T-helper 1 cell treated with Interleukin-12 subunit alpha and Interleukin-12 subunit beta and Interleukin-4 antibody, amounts not matched to agents 30 ng/mL and 1 ng/mL, for 36 hours (primary cell): Measurements from ENCODE around the gene HSPB2. TPM values are rescaled to one million over a fixed set of nuclear protein-coding genes. Genes with fewer than 3 reads are reported as not detected.

Experiments
- intact Hi-C: fragments of 100-400 bp; cut with micrococcal nuclease; formaldehyde crosslinking; loops from one replicate; pipeline ENCODE4 v1.15.1; 2024
- total RNA-seq: library from RNA; stranded (reverse); gene quantifications from 2 replicates; pipeline ENCODE4 v1.2.3, GENCODE V29; 2022

HSPB2 gene
- total RNA-seq, 1 donor from 2014 or later: not detected

DNA sequence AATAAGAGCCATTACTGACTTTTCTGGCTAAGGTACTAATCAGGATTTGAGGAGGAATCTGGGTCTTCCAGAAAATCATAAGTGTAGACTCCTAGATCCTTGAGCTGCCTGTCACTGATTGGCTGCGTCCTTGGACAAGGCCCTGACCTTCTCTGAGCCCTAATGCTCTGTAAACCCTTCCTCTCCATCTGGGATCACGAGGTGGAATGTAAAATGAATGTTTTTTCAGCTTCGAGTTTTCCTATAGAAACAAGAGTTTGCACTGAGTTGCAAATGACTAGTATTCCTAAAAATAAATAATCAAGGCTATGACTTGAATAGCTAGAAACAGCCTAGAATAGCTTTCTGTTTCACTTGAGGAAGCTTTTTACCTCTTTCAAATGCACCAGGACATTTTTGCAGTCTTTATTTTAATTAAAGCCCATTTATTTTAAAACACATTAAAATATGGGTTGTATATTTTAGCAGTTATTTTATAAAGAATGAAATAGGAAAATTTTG lies 23.6 kb downstream of the HSPB2 start:
- intact Hi-C loops: loop anchor here (1.0 to 5.0 kb wide), 2 partner anchors 9 to 1376 kb away; partner anchors contain the start of gene TTC12

DNA sequence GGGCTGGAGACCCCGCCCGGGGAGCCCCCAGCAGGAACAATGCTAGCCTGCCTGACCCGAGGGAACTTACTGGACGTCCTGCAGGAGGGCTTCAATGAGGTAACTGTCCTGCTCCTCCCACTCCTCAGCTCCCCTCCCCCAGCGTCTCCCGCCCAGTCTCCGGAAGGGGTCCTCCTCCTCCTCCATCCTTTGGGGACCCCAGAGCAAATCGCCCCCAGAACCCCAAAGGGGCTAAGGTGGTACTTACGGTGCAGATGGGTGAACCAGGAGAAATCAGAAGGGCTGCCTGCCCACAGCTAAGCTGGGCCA lies 24.9 kb downstream of the HSPB2 start:
- intact Hi-C loops: loop anchor here (5.0 kb wide), 1 partner anchor 1375 kb away; the partner anchor contains the start of gene TTC12

DNA sequence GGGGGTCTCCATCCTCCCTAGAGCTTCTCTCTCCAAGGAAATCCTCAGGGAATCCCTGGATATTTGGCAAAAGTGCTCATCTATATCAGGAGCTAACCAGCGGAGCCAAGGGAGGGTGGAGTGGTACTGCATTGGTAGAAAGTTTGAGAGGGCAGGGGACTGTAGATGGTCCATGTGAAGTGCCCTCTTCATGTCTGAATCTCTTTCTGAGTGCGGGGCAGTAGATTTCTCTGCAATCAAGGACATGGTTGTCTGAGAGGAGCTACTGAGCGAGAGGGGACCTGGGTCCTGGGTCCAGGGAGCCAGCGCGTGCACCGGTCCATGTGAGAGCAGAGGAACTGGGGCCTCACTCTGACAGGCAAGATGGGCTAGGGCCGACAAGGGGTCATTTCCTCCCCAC lies 25.3 kb downstream of the HSPB2 start:
- intact Hi-C loops: loop anchor here (1.0 to 5.0 kb wide), 2 partner anchors 87 to 1374 kb away; partner anchors contain the start of genes DLAT and TTC12

DNA sequence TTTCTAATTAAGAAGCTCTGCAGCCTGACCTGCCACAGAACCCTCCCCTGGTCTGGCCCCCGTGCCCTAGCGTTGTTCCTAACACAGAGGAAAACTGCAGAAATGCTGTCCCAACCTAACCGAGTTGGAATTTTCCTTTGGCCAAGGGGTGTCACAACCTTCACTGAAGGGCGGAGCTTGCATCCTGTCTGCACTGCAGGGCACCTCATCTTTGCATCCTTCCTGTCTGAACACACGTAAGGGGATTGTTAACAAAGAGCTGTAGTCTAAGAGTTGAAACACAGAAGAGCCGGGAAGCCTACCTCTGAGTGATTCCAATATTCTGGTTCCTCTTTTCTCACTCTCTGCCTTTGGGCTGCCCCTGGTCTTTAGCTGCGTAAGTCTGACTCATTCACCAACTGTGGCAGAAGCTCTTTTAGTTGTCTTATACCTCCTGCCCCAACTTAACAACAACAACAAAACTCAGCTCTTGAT lies 26.2 kb downstream of the HSPB2 start:
- intact Hi-C loops: loop anchor here (1.0 to 5.0 kb wide), 2 partner anchors 87 to 1374 kb away; partner anchors contain the start of genes DLAT and TTC12

DNA sequence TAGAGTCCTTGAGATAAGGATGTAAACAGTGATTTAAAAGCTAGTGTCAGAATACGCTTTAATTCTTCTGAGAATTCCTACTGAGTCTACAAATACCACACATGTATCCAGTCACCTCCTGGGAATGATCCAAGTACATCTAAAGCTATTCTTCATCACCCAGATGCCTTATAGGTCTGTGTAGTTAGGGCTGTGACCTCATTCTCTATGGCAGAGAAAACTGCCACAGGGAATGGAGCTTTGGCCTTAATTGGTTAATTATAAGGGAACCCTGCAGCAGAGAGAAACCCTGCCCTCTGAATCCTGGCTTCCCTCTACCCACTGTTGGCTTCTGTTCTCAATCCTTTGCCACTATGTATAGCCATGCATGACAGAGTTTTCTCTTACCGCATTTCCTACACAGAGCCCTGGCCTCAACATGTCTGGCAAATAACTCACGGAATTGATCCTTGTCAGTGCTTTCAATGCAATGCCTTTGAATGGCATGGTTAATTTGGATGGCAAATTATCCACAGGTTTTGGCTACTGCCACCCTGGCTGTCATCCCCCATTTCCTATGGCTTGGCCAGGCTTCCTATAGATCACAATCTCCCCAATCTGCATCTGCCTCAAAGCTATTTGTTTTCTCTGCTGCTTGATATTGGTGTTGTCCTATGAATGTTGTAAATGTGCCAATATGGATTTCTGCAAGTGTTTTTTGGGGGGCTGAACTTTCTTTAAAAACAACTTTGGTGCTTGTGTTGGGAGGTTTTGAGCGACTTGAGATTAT lies 27.5 kb downstream of the HSPB2 start:
- intact Hi-C loops: loop anchor here (5.0 kb wide), 1 partner anchor 1372 kb away; the partner anchor contains the start of gene TTC12

DNA sequence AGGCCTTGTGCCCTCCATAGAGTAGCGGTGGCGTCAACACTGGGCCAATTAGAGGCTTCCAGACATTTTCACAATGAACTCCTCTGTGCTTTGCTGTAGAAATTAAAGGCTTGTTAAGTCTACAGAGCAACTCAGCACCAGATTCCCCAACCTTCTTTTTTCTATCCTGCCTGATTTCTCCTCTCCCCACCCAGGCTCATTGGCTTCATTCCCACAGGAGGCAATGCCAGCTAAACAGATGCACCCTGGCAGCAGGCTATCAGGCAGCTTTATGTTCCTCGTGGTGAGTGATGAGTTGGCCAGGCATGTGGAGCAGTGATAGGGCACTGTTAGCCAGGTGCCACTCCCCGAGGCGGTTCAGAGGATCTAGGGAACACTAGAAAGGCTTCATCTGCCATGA lies 29.4 kb downstream of the HSPB2 start:
- intact Hi-C loops: no loop called here

DNA sequence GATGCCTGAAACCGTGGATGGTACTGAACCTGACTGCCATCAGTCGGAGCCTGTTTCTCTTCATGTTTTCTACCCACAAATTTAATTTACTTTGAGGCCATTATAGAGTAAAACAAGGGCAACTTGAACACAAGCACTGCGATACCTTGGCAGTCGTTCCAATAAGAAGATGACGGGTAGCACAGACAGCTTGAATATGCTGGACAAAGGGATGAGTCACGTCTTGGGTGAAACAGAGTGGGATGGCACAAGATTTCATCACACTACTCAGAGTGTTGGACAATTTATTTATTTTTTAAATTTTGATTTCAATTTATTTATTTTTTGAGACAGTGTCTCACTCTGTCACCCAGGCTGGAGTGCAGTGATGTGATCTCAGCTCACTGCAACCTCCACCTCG lies 30.3 kb downstream of the HSPB2 start:
- intact Hi-C loops: no loop called here

DNA sequence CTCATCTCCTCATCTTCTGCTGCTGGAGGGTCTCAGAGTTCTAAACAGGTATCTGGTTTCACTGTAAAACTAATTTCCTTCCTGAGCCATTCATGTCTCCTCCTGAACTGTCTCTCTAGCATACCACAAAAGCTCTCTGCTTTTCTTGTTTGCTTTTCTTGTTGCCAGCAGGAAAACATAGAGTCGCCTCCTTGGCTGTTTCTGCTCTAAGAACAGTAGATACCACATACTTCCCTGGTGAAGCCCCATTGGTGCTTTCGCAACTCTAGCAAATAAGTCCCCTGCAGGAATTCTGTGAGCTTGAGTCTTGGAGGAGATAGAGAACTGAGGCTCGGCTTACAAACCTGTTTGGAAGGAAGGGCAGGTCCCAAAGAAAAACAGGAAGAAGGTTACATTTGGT lies 31.6 kb downstream of the HSPB2 start:
- intact Hi-C loops: no loop called here

DNA sequence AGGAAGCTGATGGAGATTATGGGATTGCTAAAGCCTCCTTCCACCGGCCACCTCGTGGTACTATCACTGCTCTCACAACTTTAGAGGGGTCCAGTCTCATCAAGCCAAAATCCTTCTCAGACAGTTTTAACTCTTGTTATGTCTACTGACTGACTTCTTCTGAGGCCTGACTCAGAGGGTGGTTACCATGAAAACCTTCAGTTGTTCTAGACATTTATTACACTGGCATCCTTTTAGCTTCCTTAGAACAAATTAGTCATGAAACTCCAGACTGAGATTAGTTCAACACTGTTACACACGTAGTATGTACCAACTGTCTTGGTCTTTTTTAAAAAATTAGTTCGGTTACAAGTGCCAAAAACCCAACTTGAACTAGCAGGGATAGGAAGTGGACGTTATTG lies 32.1 kb downstream of the HSPB2 start:
- intact Hi-C loops: no loop called here

DNA sequence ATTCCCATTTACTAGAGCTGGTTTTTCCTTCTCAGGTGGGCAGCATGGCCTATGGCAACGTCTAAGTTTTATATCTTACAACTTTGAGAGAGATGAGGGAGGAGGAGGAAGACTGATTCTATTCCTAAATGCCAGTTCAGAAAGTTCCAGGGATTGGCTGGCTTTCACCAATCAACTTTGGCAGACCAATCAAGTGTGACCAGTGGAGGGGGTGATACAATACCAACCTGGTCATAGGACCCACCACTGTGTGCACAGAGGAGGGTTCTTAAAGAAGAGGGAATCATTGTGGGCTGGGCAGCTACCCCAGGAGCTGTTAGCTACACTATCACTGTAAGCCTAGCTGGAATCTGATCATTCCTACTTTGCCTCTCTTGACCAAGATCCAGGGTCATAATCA lies 32.7 kb downstream of the HSPB2 start:
- intact Hi-C loops: no loop called here

DNA sequence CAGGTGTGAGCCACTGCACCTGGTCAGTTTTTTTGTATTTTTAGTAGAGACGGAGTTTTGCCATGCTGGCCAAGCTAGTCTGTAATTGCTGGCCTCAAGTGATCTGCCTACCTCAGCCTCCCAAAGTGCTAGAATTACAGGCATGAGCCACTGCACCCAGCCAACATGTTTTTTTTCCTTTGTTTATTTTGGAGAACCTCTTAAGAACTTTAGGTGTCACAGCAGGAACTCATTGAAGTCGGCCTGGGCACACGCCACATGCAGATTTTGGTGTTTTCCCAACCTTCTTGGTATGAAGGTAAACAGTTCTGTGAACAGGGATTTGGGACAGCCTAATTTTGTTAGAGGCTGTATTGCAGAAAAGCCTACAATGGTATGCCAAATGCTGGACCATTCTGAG lies 34.0 kb downstream of the HSPB2 start:
- intact Hi-C loops: no loop called here

DNA sequence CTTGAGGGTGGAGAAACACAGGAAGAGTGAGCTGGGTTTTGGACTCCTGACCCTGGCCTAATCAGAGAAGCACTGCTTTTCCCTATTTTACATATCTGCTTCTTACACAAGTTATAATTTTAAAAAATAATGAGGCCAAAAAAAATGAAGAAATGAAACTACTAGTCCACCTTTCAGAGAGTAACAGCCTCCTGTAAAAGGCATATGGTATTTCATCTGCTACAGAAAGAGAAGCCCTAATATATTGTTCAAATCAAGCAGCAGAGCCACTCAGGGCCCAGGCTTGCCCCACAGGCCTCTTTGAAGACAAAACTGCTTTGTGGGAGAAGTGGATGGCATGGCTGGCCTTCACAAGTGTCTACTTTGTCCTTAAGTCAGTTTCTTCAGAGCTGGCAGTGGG lies 34.6 kb downstream of the HSPB2 start:
- intact Hi-C loops: no loop called here

DNA sequence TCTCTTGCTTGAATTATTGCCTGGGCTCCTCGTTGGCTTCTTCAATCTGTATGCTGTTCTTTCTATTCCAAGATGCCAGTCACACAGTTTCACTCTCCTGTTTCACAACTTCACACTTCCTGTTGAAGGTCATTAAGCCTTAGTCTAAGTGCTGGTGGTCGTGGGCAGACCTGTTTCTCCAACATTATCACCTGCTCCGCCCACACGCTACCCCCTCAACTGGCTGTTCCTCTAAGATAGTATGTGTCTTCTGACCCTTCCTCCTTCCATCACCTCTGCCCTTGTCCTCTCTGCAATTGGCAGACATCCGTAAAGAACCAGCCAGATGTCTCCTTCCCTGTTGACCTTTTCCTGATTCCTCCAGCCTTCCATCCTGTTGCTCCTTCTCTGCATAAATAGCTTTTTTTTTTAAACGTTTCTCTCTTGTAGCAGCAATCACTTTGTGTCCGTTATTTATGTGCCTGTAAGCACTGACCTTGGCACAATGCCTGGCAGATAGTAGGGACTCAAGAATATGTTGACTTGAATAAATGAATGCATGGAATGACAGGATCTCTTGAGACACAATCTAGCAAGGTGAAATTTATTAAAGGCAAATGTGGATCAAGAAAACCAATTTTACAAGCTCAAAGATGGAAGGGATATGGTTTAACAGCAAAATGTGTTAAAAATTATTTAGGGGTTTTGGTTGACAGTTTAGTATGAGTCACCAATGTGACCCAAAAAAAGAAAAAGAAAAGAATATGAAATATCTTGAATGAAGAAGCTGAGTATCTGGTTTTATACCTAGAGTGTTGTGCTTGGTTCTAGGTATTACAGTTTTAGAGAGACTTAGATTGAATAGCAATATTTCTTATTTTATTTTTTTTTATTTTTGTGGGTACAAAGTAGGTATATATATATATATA lies 37.2 kb downstream of the HSPB2 start:
- intact Hi-C loops: no loop called here

DNA sequence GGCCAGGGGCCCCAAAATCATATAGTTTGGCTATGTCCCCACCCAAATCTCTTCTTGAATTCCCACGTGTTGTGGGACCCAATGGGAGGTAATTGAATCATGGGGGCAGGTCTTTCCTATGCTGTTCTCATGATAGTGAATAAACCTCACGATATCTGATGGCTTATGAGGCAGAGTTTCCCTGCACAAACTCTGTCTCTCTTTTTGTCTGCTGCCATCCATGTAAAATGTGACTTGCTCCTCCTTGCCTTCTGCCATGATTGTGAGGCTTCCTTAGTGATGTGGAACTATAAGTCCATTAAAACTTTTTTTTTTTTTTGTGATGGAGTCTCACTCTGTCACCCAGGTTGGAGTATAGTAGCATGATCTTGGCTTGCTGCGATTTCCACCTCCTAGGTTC lies 39.0 kb downstream of the HSPB2 start:
- intact Hi-C loops: no loop called here

DNA sequence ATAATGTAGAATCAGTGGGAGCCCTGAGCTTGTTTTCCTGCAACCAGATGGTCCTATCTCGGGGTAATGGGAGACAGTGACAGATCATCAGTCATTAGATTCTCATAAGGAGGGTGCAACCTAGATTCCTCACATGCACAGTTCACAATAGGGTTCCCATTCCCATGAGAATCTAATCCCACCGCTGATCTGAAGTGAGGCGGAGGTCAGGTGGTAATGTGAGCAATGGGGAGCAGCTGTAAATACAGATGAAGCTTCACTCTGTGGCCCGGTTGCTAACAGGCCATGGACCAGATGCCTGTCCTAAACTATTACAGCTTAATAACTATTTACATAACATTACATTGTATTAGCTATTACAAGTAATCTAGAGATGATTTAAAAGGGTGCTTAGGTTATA lies 41.6 kb downstream of the HSPB2 start:
- intact Hi-C loops: no loop called here

DNA sequence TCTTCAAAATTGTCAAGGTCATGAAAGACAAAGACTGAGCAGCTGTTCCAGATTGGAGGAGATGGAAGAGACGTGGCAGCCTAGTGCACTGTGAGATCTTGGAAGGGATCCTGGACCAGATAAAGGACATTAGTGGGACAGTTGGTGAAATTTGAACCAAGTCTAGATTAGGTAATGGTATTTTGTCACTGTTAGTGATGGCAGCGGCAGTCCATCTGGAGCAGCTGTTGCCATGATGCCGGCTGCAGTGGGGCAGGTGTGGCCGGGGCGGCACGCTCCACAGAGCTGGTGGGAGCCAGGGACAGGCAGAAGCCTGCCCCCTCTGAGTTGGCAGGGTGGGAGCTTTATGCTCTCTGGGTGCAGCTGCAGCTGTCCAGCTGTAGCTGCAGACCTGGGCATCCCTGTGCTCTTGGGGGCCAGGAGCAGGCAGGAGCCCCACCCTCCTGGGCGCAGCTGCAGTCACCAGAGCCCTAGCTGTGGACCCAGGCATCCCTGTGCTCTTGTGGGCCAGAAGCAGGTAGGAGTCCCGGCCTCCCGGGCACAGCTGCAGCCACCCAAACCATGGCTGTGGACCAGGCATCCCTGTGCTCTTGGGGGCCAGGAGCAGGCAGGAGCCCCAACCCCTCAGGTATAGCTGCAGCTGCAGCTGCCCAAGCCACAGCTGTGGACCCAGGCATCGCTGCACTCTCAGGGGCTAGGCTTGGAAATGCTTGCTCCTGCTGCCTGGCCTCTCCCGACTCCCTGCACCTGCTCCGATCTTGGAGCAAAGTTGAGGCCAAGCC lies 45.3 kb downstream of the HSPB2 start:
- intact Hi-C loops: no loop called here

DNA sequence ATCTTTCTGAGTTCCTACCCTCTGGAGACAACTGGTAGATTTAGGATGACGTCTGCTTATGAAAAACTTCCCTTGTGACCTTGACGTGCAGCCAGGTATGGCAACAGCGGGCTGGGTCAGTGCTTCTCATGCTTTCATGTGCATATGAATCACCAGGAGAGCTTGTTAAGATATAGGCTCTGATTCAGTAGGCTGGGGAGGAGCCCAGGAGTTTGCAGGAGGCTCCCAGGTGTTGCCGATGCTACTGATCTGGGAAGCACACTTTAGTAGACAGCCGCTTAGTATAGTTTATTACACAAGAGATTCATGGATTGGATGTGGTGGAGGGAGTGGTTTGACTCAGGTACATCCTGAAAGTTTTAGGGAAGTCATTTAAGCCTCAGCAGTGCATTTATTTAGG lies 48.4 kb downstream of the HSPB2 start:
- intact Hi-C loops: no loop called here

DNA sequence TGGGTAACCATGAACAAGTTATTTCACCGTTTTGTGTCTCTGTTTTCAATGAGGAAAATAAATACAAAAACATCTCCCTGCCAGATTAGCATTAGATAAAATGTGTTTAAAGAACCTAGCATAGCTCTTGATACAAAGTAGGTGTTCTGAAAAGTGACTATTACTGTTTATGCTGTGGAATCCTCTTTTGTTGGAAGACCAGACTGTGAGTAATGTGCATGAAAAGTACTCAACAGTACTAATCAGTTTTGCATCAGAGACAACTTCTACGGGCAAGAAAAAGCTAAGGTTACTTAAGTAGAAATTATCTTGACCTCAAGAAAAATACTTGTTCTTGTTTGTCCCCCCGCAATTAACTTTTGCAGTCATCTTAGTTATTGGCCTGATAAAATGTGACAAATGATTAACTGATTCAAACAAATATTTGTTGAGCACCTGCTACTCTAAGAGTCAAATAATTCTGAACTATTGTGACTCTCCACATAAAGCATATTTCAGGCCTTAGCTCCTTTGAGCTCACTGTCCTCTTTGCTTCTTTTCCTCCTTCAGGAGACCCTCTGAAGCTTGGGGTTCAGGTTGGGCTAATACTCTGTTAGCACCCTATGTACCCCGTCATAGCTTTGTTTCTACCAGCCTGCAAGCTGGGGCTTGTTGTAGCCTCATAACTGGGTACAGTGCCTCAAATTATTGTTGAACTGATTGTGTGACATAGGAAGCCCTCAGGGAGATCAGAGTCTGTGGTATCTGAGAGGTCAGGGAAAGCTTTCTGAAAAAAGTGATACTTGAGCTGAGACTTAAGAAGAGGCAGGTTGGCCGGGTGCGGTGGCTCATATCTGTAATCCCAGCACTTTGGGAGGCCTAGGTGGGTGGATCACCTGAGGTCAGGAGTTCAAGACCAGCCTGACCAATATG lies 49.1 kb downstream of the HSPB2 start:
- intact Hi-C loops: no loop called here
